ENCODE results near the gene PADI2. TPM values are rescaled to one million over a fixed set of nuclear protein-coding genes. Genes with fewer than 3 reads are reported as not detected.

Gene PADI2
- polyA plus RNA-seq, 1 donor (not counting 4 experiments of a cell fraction or from before 2014, with no cell fraction given) = 0.13 TPM

GRCh38 chr1:17102232-17102631 lies 17.0 kb downstream of the PADI2 start:
- Histone ChIP-seq H3K4me2 (ENCODE audit: control insufficient read depth, extremely low read depth, insufficient read depth, low read depth, low read length) (no peak overlapping the region), H3K27me3 (ENCODE audit: control insufficient read depth, extremely low read depth, insufficient read depth, low read length) (no peaks in the 10 kb centered on the region), H3K9me3 (ENCODE audit: control insufficient read depth, low read depth, low read length) (no peaks in the 10 kb centered on the region), H3K4me1 (ENCODE audit: control insufficient read depth, extremely low read depth, insufficient read depth, low read length) (peaks cover 14% of the 10 kb centered on the region), H3K79me2 (ENCODE audit: control insufficient read depth, insufficient read depth, low read length) (no peaks in the 10 kb centered on the region), H3K27ac (ENCODE audit: control insufficient read depth, insufficient read depth, low read length) (no peak overlapping the region), H2AFZ (ENCODE audit: control insufficient read depth, low read length) (no peak overlapping the region), H3K9me1 (ENCODE audit: control insufficient read depth, extremely low read depth, insufficient read depth, low read length) (no peaks in the 10 kb centered on the region), H3K9ac (ENCODE audit: control insufficient read depth, extremely low read depth, insufficient read depth, low read length) (no peak overlapping the region), H3K4me3 (ENCODE audit: control insufficient read depth in 2 of 3, extremely low read depth in 1 of 3, insufficient read depth in 2 of 3, low read depth in 1 of 3, low read length in 3 of 3) (no peak overlapping the region), H3K36me3 (ENCODE audit: control insufficient read depth in 2 of 2, extremely low read depth in 1 of 2, insufficient read depth in 2 of 2, low read length in 2 of 2) (no peaks in the 10 kb centered on the region), H4K20me1 (ENCODE audit: control insufficient read depth, extremely low read depth, insufficient read depth, low read length) (no peaks in the 10 kb centered on the region)
- TF ChIP-seq EZH2 (IDR thresholded peaks at IDR 0.05; ENCODE audit: low read length) = no peak
- TF ChIP-seq CTCF (optimal IDR thresholded peaks at IDR 0.05 in 1 of 3, IDR thresholded peaks at IDR 0.05 in 1 of 3, conservative IDR thresholded peaks at IDR 0.05 in 1 of 3; ENCODE audit: extremely low read depth in 1 of 3, insufficient read depth in 2 of 3, low read length in 3 of 3) = no peak
- no peak for FAIRE-seq
- DNase-seq (ENCODE audit: low read depth, low spot score) = no peak
- dilution Hi-C loops (cut with MboI; ENCODE audit: extremely low pct_ligation_motif_present, low sequenced_read_pairs) = no loop called here

GRCh38 chr1:17101261-17101660 lies 18.0 kb downstream of the PADI2 start:
- H3K4me1 ChIP-seq (ENCODE audit: control insufficient read depth, extremely low read depth, insufficient read depth, low read length) = peaks cover 19% of the 10 kb centered on the region

More at GRCh38 chr1:17101261-17101660, 18.0 kb downstream of the PADI2 start:
- Histone ChIP-seq H3K79me2 (ENCODE audit: control insufficient read depth, insufficient read depth, low read length) (no peaks in the 10 kb centered on the region), H4K20me1 (ENCODE audit: control insufficient read depth, extremely low read depth, insufficient read depth, low read length) (no peaks in the 10 kb centered on the region), H3K27me3 (ENCODE audit: control insufficient read depth, extremely low read depth, insufficient read depth, low read length) (no peaks in the 10 kb centered on the region), H3K9me3 (ENCODE audit: control insufficient read depth, low read depth, low read length) (no peaks in the 10 kb centered on the region), H3K27ac (ENCODE audit: control insufficient read depth, insufficient read depth, low read length) (no peak overlapping the region), H3K36me3 (ENCODE audit: control insufficient read depth in 2 of 2, extremely low read depth in 1 of 2, insufficient read depth in 2 of 2, low read length in 2 of 2) (no peaks in the 10 kb centered on the region), H2AFZ (ENCODE audit: control insufficient read depth, low read length) (no peak overlapping the region), H3K9ac (ENCODE audit: control insufficient read depth, extremely low read depth, insufficient read depth, low read length) (no peak overlapping the region), H3K4me2 (ENCODE audit: control insufficient read depth, extremely low read depth, insufficient read depth, low read depth, low read length) (no peak overlapping the region), H3K9me1 (ENCODE audit: control insufficient read depth, extremely low read depth, insufficient read depth, low read length) (no peaks in the 10 kb centered on the region), H3K4me3 (ENCODE audit: control insufficient read depth in 2 of 3, extremely low read depth in 1 of 3, insufficient read depth in 2 of 3, low read depth in 1 of 3, low read length in 3 of 3) (no peak overlapping the region)
- dilution Hi-C loops (cut with MboI; ENCODE audit: extremely low pct_ligation_motif_present, low sequenced_read_pairs) = no loop called here
- no peak for TF ChIP-seq EZH2 (IDR thresholded peaks at IDR 0.05; ENCODE audit: low read length)
- TF ChIP-seq CTCF (optimal IDR thresholded peaks at IDR 0.05 in 1 of 3, IDR thresholded peaks at IDR 0.05 in 1 of 3, conservative IDR thresholded peaks at IDR 0.05 in 1 of 3; ENCODE audit: extremely low read depth in 1 of 3, insufficient read depth in 2 of 3, low read length in 3 of 3) = no peak
- FAIRE-seq (no peak), DNase-seq (ENCODE audit: low read depth, low spot score) (no peak)
